Glutamatergic neuron (in vitro differentiated cells): ENCODE measurements around the gene RAPGEF5. TPM values are rescaled to one million over a fixed set of nuclear protein-coding genes. Genes with fewer than 3 reads are reported as not detected.

Source experiments
- DNase-seq: peaks from one replicate; pipeline ENCODE4 v3.0.0; 2022
- H3K27ac Mint-ChIP-seq: one replicate; pipeline ENCODE4 v1.8.0; 2020; ENCODE audit warnings: mild to moderate bottlenecking, mixed read lengths, inconsistent platforms; ENCODE audit not compliant: unreplicated experiment
- H3K27me3 Mint-ChIP-seq: one replicate; pipeline ENCODE4 v1.8.0; 2020; ENCODE audit warnings: mild to moderate bottlenecking, moderate library complexity, mixed read lengths, inconsistent platforms; ENCODE audit not compliant: unreplicated experiment
- H3K36me3 Mint-ChIP-seq: one replicate; pipeline ENCODE4 v1.8.0; 2020; ENCODE audit warnings: mild to moderate bottlenecking, mixed read lengths, inconsistent platforms; ENCODE audit not compliant: unreplicated experiment
- H3K4me1 Mint-ChIP-seq: one replicate; pipeline ENCODE4 v1.8.0; 2020; ENCODE audit warnings: mild to moderate bottlenecking, low read depth, mixed read lengths, inconsistent platforms; ENCODE audit not compliant: unreplicated experiment
- H3K4me3 Mint-ChIP-seq: one replicate; pipeline ENCODE4 v1.8.0; 2020; ENCODE audit warnings: mild to moderate bottlenecking, mixed read lengths, inconsistent platforms; ENCODE audit not compliant: unreplicated experiment
- H3K9me3 Mint-ChIP-seq: one replicate; pipeline ENCODE4 v1.8.0; 2020; ENCODE audit warnings: mild to moderate bottlenecking, moderate library complexity, mixed read lengths, inconsistent platforms; ENCODE audit not compliant: unreplicated experiment
- CTCF ChIP-seq: fragments of 200-600 bp; sonication (generic); IDR thresholded peaks from one replicate; pipeline ENCODE4 v1.5.0; 2021; ENCODE audit not compliant: partially characterized antibody, unreplicated experiment
- total RNA-seq: library from RNA; stranded (reverse); fragmentation: NEBNext Ultra II Directional; extraction: Animal tissue kit (Norgen Biotek cat#: 25700); gene quantifications from one replicate; pipeline ENCODE4 v1.2.1, GENCODE V29; 2021; ENCODE audit not compliant: unreplicated experiment

RAPGEF5 gene
- total RNA-seq, 1 donor from 2014 or later, result 169 TPM

- Mint-ChIP-seq H3K36me3 (no peaks in the 10 kb centered on the region), H3K4me1 (peaks cover 2% of the 10 kb centered on the region), H3K9me3 (no peaks in the 10 kb centered on the region), H3K27ac (no peak overlapping the region), H3K4me3 (no peak overlapping the region), H3K27me3 (no peaks in the 10 kb centered on the region)
- TF ChIP-seq CTCF, result no peak
- no peak for DNase-seq
Measured at GRCh38 chr7:22125436-22125835, 231.5 kb downstream of the RAPGEF5 start.

- no peak for TF ChIP-seq CTCF
- Mint-ChIP-seq H3K4me1 (peaks cover 1% of the 10 kb centered on the region), H3K36me3 (no peaks in the 10 kb centered on the region), H3K4me3 (no peak overlapping the region), H3K9me3 (no peaks in the 10 kb centered on the region), H3K27me3 (no peaks in the 10 kb centered on the region), H3K27ac (no peak overlapping the region)
- DNase-seq, result no peak
Measured at GRCh38 chr7:22124941-22125340, 232.0 kb downstream of the RAPGEF5 start.

- Mint-ChIP-seq H3K4me3 (no peak overlapping the region), H3K27me3 (no peaks in the 10 kb centered on the region), H3K27ac (peak overlapping the region; percentile 33), H3K4me1 (no peaks in the 10 kb centered on the region), H3K9me3 (no peaks in the 10 kb centered on the region), H3K36me3 (no peaks in the 10 kb centered on the region)
- no peak for TF ChIP-seq CTCF
- no peak for DNase-seq
Measured at GRCh38 chr7:22123139-22123538, 233.8 kb downstream of the RAPGEF5 start.

GRCh38 chr7:22121702-22122474 lies 235.1 kb downstream of the RAPGEF5 start:
- no peak for DNase-seq
- TF ChIP-seq CTCF, result no peak
- Mint-ChIP-seq H3K4me3 (no peak overlapping the region), H3K4me1 (no peaks in the 10 kb centered on the region), H3K27ac (peak overlapping the region; percentile 13), H3K27me3 (no peaks in the 10 kb centered on the region), H3K36me3 (peaks cover 7% of the 10 kb centered on the region), H3K9me3 (peaks cover 2% of the 10 kb centered on the region)

- DNase-seq, result no peak
- Mint-ChIP-seq H3K9me3 (peaks cover 2% of the 10 kb centered on the region), H3K27ac (no peak overlapping the region), H3K36me3 (peaks cover 7% of the 10 kb centered on the region), H3K4me3 (no peak overlapping the region), H3K4me1 (no peaks in the 10 kb centered on the region), H3K27me3 (peaks cover 3% of the 10 kb centered on the region)
- no peak for TF ChIP-seq CTCF
Measured at GRCh38 chr7:22120391-22121053, 236.4 kb downstream of the RAPGEF5 start.
